GM19043 (cell line): ENCODE data around the gene ZBTB16.

Experiments
- ATAC-seq: cut with Tn5 transposase; IDR thresholded peaks from one replicate; pipeline ENCODE4 v1.9.1; 2021; ENCODE audit warnings: low read depth; ENCODE audit not compliant: unreplicated experiment

ZBTB16 gene

DNA sequence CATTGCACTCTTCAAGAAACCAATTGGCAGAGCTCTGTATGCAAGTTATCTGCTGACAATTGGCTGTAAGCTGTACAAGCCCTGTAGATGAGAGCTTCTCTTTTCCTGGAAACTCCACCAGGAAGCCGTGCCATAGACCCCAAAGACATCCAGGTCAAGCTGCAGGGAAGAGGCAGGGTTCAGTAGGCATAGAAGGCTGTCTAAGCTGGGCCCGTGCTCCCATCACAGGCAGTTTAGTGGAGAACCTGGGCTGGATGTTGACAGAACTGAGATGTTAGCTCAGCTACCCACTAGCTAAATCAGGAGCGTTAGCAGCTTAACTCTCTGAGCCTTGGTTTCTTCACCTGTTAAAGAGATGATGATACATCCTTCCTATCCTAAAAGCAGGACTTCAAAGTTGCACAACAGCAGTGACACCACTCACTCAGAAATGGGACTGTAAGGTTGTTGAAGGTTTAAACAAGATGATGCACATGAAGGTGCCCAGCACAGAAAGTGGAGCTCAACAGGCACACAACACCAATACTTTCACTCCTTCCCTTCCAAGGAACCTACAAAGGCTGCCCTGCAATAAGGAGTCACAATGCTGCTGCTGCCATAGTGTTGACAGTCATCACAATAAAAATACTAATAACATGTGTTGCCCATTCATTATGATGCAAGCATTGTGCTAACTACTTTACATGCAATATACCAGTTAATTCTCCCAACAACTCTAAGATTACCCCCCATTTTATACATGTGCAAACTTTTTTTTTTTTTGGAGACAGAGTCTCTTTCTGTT lies 115.4 kb downstream of the ZBTB16 start:
- ATAC-seq, result no peak

DNA sequence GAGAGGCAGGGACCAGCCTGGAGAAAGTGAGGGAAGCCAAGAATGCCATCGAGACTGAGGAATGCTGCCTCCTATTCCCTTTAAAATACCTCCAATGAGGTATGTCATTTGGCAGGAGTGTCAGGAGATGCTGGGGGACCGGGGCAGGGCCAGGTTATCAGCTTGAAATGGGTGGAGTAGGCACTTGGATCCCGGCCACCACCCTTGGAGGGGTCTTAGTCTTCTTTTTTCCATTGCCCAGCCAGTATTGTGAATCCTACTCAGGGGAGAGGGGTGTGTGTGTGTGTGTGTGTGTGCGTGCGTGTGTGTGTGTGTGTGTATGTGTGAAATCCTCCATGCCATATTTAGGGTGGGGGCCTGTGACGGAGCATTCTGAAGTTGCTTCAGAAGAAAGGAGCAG lies 116.2 kb downstream of the ZBTB16 start:
- ATAC-seq, result no peak

DNA sequence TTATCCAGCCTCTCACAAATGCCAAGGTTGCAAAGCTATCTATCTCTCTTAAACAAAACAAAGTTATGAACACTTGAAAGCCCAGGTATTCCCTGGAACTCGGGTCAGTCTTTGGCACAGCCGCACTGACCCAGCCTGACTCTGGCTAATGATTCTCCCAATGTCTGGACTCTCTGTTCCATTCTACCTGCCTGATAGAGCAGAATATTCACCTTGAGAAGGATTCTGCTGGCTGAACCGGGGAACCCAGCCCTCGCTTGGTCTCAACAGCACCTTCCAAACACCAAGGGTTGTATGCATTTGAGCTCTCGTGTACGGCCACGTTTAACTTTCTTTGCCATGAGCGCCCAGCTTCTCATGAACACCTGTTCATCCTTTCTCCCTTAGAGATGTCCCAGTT lies 116.8 kb downstream of the ZBTB16 start:
- ATAC-seq, result no peak

DNA sequence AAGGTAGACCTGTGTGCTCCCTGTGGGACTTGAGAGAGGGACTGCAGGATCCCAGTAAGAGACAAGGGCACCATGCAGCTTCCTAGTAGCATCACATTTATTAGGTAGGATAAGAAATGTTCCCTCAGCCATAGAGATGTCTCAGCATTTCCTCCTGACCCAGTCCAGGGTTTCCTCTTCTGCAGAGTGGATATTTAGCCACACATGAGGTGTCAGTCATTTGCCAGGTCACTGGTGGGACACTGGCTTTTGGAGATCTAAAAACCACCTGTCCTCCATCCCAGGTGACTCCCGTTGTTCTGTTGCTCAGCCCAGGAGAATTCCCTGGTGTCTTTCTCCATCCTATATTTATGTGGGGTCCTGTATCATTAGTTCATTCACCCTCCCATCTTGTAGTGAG lies 119.1 kb downstream of the ZBTB16 start:
- ATAC-seq, result no peak

DNA sequence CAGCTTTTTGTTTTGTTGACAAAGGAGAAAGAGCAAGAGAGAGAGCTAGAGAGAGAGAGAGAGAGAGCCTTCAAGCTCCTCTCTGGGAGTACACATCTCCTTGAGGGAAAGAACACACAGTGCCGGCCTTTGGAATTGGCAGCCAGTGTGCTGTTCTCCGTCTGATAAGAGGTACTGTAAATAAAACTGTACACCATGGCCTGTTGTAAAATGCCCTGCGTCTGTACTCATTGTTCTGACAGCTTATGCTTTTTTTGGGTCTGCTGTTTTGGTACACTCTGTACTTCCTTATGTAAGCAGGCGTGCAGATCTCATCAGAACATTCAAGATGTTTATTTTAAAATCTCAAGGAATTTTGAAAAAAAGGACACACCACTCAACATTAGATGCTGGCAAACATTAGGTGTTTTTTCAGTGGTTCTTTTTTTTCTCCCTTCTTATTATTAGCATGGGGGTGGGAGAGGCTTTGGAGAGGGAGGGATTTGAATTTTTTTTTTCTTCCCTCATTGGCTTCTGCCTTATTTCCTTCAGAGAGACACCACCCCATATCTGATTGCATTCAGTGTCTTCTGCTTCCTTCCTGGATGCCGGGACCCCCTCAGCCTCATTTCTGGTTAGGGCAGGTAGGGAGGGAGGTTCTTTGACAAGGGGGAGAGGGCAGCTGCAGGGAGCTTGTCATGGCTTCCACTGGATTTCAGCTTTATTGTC lies 119.9 kb downstream of the ZBTB16 start:
- no peak for ATAC-seq

DNA sequence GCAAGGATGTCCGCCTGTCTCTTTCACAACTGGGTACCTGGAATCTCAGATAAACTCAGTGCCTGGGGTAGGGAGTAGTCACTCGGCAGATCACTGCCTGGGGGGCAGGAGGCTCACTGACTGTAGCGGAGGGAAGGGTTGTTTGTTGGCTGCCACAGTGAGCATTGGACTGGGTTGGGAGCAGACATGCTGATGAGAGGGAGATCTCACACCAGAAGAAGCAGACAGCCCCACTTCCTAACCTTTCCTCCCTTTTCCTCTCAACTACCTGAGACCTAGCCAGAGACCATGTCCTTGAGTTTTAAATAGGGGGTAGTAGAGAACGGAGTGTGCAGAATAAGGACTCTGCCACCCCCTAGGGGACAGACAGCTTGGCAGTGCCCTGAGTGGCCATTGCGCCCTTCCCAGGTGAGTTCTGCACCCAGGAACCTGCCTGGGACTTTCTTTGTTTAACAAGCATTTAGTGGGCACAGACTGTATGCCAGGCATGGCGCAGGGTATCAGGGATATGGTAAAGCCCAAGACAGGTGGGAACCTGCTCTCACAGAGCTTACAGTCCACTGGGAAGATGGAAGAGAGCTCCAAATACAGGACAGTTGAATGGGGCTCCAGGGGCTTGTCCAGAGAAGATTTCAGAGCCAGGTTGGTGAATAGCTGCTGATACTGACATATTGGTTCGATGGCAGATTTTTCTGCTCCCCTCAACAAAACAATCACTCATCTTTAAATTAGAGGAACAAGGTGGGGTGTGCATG lies 121.0 kb downstream of the ZBTB16 start:
- no peak for ATAC-seq

DNA sequence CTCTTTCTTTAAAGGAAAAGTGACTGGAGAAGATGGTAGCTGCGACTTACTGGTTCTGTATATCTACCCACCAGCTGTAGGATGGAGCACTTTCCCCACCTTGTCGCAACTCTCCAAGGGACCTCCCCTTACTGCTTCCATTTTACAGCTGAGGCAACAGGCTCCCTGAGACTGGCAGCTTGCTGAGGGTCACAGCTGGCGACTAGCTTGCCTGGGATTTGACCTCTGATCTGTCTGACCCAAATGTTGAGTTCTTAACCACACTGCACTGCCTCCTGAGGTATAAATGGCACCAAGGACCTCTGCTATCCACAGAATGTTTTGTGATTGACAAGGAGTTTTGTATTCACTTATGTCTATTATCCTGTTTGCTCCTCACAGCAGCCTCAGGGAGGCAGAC lies 121.7 kb downstream of the ZBTB16 start:
- ATAC-seq, result no peak

DNA sequence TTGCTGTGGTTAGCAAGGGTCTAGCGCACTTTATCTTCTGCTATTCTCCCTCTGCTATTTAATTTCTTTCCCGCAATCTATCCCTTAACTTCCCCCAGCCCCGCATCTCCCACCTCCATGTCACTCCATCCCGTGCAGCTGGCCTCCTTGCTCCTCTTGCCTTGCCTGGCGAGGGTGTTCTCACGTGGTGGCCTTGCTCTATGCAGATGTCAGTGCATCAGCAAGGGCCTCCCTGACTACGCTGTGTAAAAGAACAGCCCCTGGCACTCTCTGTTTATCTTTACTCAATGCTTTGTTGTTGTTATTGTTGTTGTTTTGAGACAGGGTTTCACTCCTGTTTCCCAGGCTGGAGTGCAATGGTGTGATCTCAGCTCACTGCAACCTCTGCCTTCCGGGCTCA lies 122.2 kb downstream of the ZBTB16 start:
- no peak for ATAC-seq

DNA sequence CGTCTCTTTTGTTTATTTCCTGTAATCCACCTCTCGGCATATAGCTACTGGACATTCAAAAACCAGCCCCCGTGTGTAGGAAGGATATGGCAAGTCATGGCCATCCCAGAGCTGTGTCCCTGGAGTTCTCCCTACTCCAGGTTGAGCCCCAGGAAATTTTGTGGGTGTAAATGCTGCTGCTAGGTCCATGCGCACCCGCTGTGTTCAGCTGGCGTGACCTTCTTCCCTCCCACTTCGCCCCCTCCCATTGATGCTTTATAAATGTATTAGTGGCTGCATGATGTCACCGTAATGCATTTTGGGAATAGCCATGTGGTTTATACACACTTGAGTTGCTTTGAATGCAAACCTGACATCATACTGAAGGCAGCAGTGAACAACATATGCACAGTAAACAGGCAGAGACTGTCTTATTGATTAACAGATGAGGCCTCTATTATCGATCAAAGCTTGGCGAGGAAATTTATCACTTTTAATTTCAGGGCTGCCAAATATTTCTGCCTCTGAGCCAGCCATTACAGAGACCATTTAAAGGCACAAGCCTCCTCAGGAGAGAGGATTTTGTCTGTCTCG lies 123.0 kb downstream of the ZBTB16 start:
- no peak for ATAC-seq

DNA sequence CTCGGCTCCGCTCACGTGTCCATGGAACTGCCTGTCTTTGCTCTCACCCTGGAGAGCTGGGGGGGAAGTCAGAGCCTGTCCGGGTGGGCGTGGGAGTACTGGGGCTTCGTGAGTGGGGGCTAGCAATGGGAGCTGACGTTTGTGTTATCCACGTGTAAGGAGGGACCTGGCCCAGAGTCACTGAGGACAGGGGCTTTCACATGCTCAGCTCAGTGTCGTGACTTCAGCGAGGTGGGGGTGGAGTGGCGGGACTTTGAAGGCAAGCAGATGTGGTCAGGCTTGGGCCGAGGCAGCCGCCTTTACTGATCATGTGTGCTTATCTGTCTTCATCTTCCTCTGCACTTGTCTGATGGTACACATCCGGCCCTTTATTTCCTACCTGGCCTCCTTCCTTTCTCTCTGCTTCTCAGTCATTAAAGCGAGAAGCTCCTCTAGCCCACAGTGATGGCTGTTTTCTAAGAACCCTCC lies 123.6 kb downstream of the ZBTB16 start:
- no peak for ATAC-seq

DNA sequence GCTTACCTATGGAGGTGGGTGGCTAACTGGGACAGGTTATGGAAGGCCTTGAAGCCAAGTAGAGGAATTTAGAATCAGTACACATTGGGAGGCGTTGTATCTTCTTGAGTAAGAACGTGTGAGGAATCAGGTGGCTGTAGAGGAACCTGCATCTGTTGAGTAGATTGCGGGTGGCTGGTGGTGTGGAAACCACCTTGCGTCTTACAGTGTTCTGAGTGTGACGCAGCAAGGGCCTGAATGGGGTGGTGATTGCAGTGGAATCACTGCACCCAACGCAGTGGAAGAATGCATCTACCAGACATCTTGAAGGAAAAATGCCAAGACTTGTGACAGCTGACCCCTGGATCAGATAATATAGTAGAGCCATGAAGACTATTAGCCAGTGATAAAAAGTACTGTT lies 125.9 kb downstream of the ZBTB16 start:
- ATAC-seq, result no peak

DNA sequence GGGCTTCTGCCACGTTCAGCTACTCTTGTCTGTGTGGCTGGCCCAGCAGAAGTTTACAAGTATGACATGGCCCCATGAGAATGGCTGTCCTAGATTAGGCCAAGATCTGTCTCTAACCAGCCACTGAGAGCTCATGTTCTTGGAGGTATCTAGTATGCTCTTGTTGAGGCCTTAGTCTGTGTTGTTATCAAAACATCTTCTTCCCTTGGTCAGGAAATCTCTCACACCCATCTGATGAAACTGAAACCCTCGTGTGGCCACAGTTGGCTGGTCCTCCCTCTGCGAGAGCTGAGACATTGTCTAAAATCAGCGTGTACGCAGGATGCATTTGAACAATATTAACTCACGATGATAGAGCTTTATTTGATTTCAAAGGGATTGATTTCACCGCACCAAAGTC lies 127.7 kb downstream of the ZBTB16 start:
- no peak for ATAC-seq

DNA sequence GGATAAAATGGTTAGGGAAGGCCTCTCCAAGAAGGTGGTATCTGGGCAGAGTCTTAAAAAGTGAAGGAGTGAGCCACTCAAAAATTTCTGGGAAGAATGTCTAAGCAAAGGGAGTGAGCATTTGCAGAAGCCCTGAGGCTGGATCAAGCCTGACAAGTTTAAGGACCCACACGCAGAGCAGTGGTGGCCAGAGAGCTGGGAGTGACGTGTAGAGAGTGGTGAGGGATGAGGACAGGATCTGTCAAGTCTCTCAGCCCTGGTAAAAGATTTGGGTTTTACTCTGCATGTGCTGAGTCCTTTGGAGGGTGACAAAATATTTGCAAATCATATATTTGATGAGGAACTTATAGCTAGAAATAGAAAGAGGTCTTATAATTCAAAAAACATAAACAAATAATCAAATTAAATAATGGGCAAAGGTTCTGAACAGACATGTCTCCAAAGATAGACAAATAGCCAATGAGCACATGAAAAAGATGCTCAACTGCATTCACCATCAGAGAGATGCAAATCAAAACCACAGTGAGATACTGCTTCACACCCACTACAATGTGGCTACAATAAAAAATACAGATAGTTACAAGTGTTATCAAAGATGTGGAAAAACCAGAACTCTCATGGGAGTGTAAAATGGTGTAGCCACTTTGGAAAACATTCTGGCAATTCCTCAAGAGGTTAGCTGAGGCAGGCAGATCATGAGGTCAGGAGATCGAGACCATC lies 129.5 kb downstream of the ZBTB16 start:
- ATAC-seq, result no peak

DNA sequence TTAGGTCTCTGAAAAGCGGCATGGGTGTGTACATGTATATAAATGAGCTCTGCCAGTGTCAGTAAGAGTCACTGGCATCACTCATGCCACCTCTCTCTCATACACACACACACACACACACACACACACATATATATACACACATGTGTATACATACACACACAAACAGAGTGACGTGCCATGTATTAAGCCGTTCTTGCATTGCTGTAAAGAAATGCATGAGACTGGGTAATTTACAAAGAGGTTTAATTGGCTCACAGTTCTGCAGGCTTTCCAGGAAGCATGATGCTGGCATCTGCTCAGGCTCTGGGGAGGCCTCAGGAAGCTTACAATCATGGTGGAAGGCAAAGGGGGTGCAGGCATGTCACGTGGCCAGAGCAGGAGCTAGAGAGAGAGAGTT lies 131.1 kb downstream of the ZBTB16 start:
- ATAC-seq, result no peak

DNA sequence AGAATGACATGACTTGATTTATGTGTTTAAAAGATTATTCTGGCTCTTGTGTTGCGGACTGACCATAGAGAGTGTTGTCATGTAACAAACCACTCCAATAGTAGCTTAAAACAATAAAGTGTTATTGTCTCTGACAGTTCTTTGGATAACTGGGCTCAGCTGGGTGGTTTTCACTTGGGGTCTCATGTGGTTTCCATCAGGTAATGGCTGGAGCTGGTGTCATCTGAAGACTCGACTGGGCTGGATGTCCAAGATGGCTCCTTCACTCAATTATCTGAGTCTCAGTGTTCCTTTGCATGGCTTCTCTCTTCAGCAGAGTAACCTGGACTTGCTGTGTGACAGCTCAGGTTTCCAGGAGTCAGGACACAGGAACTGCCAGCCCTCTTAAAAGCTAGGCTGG lies 132.4 kb downstream of the ZBTB16 start:
- ATAC-seq, result no peak

DNA sequence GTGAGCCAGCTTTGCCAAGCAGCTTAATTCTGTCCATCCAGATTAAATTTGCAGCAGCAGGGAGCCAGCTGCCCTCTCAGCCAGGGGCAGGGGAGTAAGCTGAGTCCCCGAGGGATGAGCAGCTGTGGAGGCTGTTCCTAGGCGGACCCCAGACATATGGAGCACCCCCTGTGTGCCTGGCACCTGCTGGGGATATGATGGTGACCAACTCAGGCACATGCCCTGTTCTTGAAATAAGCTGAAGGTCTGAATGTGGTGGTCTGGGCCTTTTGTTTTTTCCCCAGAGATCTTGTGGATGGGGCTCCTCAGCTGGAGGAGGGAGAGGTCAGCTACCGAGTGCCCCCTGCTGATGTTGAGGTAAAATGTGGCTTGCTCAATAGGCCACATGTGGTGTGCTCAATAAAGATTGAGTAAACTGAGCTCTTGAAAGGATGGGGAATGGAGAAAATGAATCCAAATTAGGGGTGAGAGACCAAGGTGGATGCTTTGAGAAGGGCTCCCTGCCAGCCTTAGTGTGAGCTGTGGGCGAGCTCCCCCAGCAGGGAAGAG lies 133.4 kb downstream of the ZBTB16 start:
- ATAC-seq, result no peak

DNA sequence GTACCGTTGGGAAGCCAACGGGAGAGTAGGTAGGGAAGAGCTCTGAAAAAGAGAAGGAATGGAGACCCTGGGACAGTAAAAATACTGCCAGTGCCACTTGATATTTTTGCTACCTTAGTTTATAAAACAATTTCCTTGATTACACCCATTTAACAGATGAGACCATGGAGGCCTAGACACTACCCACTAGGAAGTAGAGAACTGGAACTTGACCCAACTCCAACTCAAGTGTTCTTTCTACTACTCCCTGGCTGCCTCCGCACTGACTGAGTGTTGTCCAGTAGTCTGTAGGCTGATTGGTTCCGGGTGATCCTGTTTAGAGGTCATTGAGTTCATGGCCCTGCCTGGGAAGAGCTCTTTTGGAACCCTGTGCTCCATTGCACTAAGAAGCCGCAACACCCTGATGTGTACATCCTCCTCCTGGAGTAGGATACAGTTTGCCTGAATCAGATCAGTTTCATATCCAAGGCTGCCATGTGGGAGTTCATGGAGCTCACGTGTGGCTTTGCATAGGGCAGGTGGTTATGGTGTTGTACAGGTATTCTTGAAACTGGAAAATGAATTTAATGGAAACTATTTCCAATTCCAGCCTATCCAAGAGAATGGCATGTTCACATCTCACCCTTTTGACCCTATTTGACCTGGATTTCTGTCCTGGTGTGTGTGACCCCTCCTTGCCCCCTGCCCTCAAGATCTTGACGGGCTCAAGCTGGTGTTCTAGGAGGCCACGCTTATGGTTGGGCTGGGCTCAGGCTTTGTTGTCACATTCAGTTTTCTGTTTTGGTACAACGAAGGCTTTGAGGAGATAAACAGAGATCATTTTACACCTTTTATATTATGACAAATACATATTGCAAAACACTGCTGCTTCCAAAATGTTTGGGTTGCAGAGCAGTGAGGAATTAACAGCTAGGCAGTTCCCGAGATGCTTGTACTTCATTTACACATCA lies 134.5 kb downstream of the ZBTB16 start:
- ATAC-seq, result no peak

DNA sequence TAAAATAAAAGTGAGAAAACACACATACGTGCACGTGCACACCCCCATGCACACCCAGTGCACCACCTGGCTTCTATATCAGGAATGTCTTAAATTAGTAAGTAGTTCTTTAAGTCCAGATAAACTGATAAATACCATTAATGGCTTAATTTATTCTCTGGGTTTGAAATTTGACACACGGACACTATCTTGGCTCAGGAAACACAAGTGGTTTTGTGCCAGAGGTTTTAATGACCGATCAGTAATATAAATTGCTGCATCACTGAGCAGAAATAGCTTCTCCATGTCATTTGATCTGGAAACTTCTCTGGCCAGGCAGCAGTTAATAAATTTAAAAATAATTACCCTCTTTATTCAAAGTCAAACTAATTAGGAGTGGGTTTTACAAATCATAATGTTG lies 135.2 kb downstream of the ZBTB16 start:
- ATAC-seq, result no peak

DNA sequence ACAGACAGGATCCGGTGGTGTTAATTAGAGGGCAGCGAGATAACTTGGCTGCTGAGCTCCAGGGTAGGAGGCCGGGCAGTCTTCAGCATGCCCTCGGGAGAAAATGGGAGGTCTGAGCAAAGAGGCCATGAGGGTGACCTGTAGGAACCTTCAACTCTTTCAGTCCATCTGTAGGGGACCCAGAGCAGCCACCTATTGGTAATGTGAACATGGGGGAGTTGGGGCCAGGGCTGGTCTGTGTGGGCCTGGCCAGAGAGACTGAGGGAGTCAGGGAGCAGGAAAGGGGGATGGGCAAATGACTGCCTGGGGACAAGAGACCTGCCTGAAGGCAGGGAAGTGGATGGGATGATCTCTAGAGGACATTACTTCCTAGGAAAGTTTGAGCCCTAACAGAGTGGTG lies 135.6 kb downstream of the ZBTB16 start:
- ATAC-seq, result no peak
